ENCODE results near the gene RNU1-2.

DNA sequence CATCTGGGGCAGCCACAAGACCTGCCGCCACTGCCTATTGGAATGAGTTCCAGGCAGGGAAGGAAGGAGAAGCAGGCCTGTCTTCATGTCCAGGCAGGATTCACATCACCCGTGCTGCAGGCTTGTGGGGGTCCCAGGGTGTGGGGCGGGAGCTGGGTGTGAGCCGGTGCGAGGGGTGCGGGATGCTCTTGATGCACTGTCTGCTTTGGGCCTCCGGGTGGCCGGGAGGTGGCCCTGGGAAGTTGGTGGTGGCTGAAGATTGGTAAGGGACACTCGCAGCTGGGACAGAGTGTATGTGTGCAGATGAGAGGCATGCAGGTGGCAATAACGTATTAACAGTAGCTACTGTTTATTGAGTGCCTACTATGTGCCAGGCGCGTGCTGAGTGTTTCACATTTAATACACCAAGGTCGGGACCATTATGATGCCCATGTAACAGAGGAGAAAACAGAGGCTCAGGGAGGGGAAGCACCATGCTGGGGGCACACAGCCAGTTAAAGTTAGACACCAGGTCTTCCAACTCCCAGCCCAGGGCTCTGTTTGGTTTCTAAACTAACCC lies 29.2 kb downstream of the RNU1-2 start:
- TF ChIP-seq POLR2AphosphoS5 (IDR thresholded peaks at IDR 0.05): no peak
- TF ChIP-seq, protein P1, sequence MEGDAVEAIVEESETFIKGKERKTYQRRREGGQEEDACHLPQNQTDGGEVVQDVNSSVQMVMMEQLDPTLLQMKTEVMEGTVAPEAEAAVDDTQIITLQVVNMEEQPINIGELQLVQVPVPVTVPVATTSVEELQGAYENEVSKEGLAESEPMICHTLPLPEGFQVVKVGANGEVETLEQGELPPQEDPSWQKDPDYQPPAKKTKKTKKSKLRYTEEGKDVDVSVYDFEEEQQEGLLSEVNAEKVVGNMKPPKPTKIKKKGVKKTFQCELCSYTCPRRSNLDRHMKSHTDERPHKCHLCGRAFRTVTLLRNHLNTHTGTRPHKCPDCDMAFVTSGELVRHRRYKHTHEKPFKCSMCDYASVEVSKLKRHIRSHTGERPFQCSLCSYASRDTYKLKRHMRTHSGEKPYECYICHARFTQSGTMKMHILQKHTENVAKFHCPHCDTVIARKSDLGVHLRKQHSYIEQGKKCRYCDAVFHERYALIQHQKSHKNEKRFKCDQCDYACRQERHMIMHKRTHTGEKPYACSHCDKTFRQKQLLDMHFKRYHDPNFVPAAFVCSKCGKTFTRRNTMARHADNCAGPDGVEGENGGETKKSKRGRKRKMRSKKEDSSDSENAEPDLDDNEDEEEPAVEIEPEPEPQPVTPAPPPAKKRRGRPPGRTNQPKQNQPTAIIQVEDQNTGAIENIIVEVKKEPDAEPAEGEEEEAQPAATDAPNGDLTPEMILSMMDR (IDR thresholded peaks at IDR 0.05): no peak
- TF ChIP-seq POLR2A (IDR thresholded peaks at IDR 0.05): no peak
- no peak for TF ChIP-seq EP300 (IDR thresholded peaks at IDR 0.05)
